Uterus (tissue), 2 donors: ENCODE results near the gene HECW1.

Experiments
- CTCF ChIP-seq, 4 experiments: fragments of 200-600 bp in 2 of 4; fragments of 450-650 bp in 2 of 4; sonication (generic) in 2 of 4; IDR thresholded peaks; one replicate each; pipeline ENCODE4 v1.5.1; 2016 to 2019; ENCODE audit warnings: antibody characterized with exemption in 4 of 4, mild to moderate bottlenecking in 2 of 4, moderate library complexity in 1 of 4
- POLR2A ChIP-seq, 2 donors: fragments of 450-650 bp; IDR thresholded peaks; one replicate each; pipeline ENCODE4 v1.6.1; 2016; ENCODE audit warnings: antibody characterized with exemption in 2 of 2, mild to moderate bottlenecking in 1 of 2, moderate library complexity in 1 of 2

- TF ChIP-seq CTCF (IDR thresholded peaks at IDR 0.05) (no peak), POLR2A (IDR thresholded peaks at IDR 0.05) (no peak)
These were observed 349.0 kb downstream of the HECW1 start for GRCh38 chr7:43461349-43462024.
